ENCODE results near the gene ANAPC1. TPM values are rescaled to one million over a fixed set of nuclear protein-coding genes. Genes with fewer than 3 reads are reported as not detected.

The ANAPC1 gene
- total and polyA plus RNA-seq, 9 of the 15 experiments (the other 6 are each of a cell fraction or from before 2014, with no cell fraction given): 14.0 to 126 (median 78.2) TPM

DNA sequence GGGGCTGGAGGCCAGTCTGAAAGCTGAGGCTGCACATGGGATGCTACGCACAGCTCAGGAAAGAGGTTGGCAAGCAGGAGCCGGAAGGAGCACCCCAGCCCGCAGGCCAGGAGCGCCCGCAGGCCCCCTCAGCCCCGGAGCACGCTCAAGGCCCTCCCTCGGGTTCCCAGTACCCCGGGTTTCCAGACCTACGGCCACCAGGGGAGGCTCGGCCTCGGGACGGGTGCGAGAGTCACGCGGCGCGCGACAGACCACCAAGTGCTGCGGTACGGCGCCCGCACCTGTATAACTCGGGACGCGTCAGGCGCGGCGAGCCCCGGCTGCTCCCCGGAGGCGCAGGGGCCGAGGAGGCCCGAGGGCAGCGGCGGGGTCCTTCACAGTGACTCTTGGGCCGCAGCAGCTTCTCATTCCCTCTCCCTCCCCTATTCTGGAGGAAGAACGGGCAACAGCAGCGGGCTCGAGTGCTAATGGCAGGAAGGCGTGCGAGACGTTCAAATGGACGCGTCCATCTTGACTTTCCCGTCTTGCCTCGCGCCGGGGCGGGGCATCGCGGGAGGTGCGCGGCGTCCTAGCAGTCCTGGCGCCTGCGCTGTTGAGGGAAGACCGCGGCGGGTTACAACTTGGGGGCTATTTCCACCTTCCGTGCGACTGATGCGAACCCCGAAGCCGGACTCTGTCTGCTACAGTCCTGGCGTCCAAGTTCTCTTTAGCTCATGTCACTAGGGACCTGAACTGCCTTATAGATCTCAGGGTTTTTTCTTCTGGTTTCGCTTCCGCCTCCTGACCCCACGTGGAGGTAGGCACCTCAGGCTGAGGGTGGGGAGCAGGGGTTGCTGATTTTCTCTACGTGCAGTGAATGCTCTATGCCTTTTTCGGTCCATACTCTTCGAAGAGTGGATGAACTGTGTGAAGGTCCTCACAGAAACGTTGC lies at the start of gene ANAPC1 (continued):
- TF ChIP-seq, protein P1, sequence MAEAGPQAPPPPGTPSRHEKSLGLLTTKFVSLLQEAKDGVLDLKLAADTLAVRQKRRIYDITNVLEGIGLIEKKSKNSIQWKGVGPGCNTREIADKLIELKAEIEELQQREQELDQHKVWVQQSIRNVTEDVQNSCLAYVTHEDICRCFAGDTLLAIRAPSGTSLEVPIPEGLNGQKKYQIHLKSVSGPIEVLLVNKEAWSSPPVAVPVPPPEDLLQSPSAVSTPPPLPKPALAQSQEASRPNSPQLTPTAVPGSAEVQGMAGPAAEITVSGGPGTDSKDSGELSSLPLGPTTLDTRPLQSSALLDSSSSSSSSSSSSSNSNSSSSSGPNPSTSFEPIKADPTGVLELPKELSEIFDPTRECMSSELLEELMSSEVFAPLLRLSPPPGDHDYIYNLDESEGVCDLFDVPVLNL (CRISPR knock-in tag; IDR thresholded peaks at IDR 0.05; ENCODE audit: low read depth): peak; percentile 86
- TF ChIP-seq SMARCA5 (IDR thresholded peaks at IDR 0.05) (no peak), XRCC5 (IDR thresholded peaks at IDR 0.05; ENCODE audit: low read depth, low read length) (peak; percentile 59; the same call in 1 of the 2 replicates), KDM5B (IDR thresholded peaks at IDR 0.05; ENCODE audit: insufficient replicate concordance, low read depth, low read length) (peak; percentile 93), ESRRA (IDR thresholded peaks at IDR 0.05; ENCODE audit: borderline replicate concordance, low read depth) (no peak), MIER1 (IDR thresholded peaks at IDR 0.05; ENCODE audit: low read depth) (no peak), HDAC6 (IDR thresholded peaks at IDR 0.05; ENCODE audit: low read depth, low read length) (no peak), STAT5A (IDR thresholded peaks at IDR 0.05; ENCODE audit: borderline replicate concordance, low read length) (no peak), SRF (CRISPR knock-in tag; IDR thresholded peaks at IDR 0.05) (0 out of 4 replicates have a peak, but pooled peaks of 1 of the 2 experiments have one; percentile 48), ARID1B (IDR thresholded peaks at IDR 0.05) (no peak), TAF15 (IDR thresholded peaks at IDR 0.05; ENCODE audit: low read depth, low read length) (no peak), RBM39 (optimal IDR thresholded peaks at IDR 0.05; ENCODE audit: low read depth, low read length) (no peak), FOXA1 (IDR thresholded peaks at IDR 0.05; ENCODE audit: borderline replicate concordance) (no peak), HNRNPLL (IDR thresholded peaks at IDR 0.05; ENCODE audit: low read depth, low read length, poor library complexity, severe bottlenecking) (peak; percentile 31), ETV5 (CRISPR knock-in tag; IDR thresholded peaks at IDR 0.05; ENCODE audit: low read depth) (peak; percentile 62), SAP30 (IDR thresholded peaks at IDR 0.05; ENCODE audit: borderline replicate concordance, insufficient read depth, low read depth, low read length, poor library complexity, severe bottlenecking) (peak; percentile 97), KLF13 (tag; IDR thresholded peaks at IDR 0.05; ENCODE audit: borderline replicate concordance, low read depth) (no peak), ZNF224 (CRISPR knock-in tag; IDR thresholded peaks at IDR 0.05) (no peak)
- TF ChIP-seq, protein P2, sequence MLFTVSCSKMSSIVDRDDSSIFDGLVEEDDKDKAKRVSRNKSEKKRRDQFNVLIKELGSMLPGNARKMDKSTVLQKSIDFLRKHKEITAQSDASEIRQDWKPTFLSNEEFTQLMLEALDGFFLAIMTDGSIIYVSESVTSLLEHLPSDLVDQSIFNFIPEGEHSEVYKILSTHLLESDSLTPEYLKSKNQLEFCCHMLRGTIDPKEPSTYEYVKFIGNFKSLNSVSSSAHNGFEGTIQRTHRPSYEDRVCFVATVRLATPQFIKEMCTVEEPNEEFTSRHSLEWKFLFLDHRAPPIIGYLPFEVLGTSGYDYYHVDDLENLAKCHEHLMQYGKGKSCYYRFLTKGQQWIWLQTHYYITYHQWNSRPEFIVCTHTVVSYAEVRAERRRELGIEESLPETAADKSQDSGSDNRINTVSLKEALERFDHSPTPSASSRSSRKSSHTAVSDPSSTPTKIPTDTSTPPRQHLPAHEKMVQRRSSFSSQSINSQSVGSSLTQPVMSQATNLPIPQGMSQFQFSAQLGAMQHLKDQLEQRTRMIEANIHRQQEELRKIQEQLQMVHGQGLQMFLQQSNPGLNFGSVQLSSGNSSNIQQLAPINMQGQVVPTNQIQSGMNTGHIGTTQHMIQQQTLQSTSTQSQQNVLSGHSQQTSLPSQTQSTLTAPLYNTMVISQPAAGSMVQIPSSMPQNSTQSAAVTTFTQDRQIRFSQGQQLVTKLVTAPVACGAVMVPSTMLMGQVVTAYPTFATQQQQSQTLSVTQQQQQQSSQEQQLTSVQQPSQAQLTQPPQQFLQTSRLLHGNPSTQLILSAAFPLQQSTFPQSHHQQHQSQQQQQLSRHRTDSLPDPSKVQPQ (CRISPR knock-in tag; IDR thresholded peaks at IDR 0.05; ENCODE audit: borderline replicate concordance): no peak
- TF ChIP-seq, protein P3, sequence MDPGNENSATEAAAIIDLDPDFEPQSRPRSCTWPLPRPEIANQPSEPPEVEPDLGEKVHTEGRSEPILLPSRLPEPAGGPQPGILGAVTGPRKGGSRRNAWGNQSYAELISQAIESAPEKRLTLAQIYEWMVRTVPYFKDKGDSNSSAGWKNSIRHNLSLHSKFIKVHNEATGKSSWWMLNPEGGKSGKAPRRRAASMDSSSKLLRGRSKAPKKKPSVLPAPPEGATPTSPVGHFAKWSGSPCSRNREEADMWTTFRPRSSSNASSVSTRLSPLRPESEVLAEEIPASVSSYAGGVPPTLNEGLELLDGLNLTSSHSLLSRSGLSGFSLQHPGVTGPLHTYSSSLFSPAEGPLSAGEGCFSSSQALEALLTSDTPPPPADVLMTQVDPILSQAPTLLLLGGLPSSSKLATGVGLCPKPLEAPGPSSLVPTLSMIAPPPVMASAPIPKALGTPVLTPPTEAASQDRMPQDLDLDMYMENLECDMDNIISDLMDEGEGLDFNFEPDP (CRISPR knock-in tag; IDR thresholded peaks at IDR 0.05): no peak

Measured in K562 (cell line).